PFSK-1 (cell line): ENCODE measurements around the gene PLAGL1.

Experiments
- FOXP2 ChIP-seq: optimal IDR thresholded peaks from 2 replicates; pipeline ENCODE3; 2011; ENCODE audit warnings: borderline replicate concordance, control low read depth, inconsistent platforms; ENCODE audit not compliant: insufficient read depth; ENCODE audit errors: extremely low read length, extremely low read depth
- POLR2AphosphoS5 ChIP-seq: IDR thresholded peaks from 2 replicates; pipeline ENCODE4 v1.6.1; 2012; ENCODE audit warnings: low read depth, mild to moderate bottlenecking, control low read depth, low read length, moderate library complexity
- REST ChIP-seq, 2 experiments: IDR thresholded peaks; 2 replicates each; pipeline versions ENCODE4 v1.6.1 to v1.8.0; 2011 to 2012; ENCODE audit warnings: low read depth in 2 of 2, low read length in 2 of 2, control low read depth in 1 of 2, inconsistent platforms in 1 of 2, mild to moderate bottlenecking in 1 of 2, moderate library complexity in 1 of 2; ENCODE audit not compliant: insufficient read depth in 1 of 2
- SIN3A ChIP-seq: IDR thresholded peaks from 2 replicates; pipeline ENCODE4 v1.6.1; 2012; ENCODE audit warnings: mild to moderate bottlenecking, low read length, moderate library complexity, borderline replicate concordance; ENCODE audit not compliant: insufficient read depth
- TAF1 ChIP-seq: IDR thresholded peaks from 2 replicates; pipeline ENCODE4 v1.6.1; 2012; ENCODE audit warnings: low read length, control low read depth, borderline replicate concordance; ENCODE audit not compliant: insufficient read depth

PLAGL1 gene

GRCh38 chr6:143934331-143934730, 73.7 kb downstream of the PLAGL1 start:
- TF ChIP-seq POLR2AphosphoS5 (no peak), SIN3A (no peak), REST (IDR thresholded peaks at IDR 0.05; ENCODE audit: insufficient read depth in 1 of 2, low read depth in 2 of 2, low read length in 2 of 2) (no peak), TAF1 (no peak), FOXP2 (no peak)

- TF ChIP-seq FOXP2 (no peak), POLR2AphosphoS5 (no peak), TAF1 (no peak), REST (IDR thresholded peaks at IDR 0.05; ENCODE audit: insufficient read depth in 1 of 2, low read depth in 2 of 2, low read length in 2 of 2) (no peak), SIN3A (no peak)
Observed at GRCh38 chr6:143929975-143930374, 78.1 kb downstream of the PLAGL1 start.

GRCh38 chr6:143928853-143929252, 79.2 kb downstream of the PLAGL1 start:
- TF ChIP-seq TAF1 = no peak
- no peak for TF ChIP-seq POLR2AphosphoS5
- no peak for TF ChIP-seq REST (IDR thresholded peaks at IDR 0.05; ENCODE audit: insufficient read depth in 1 of 2, low read depth in 2 of 2, low read length in 2 of 2)
- TF ChIP-seq FOXP2 = no peak
- TF ChIP-seq SIN3A = no peak

GRCh38 chr6:143912671-143913070, 95.4 kb downstream of the PLAGL1 start:
- TF ChIP-seq FOXP2 (no peak), REST (IDR thresholded peaks at IDR 0.05; ENCODE audit: insufficient read depth in 1 of 2, low read depth in 2 of 2, low read length in 2 of 2) (no peak), TAF1 (no peak), POLR2AphosphoS5 (no peak), SIN3A (no peak)

- TF ChIP-seq SIN3A (no peak), POLR2AphosphoS5 (no peak), TAF1 (no peak), REST (IDR thresholded peaks at IDR 0.05; ENCODE audit: insufficient read depth in 1 of 2, low read depth in 2 of 2, low read length in 2 of 2) (no peak), FOXP2 (no peak)
Observed at GRCh38 chr6:143911028-143911427, 97.0 kb downstream of the PLAGL1 start.
